ENCODE measurements around the gene B4GALT5.

Gene B4GALT5

GRCh38 chr20:49583669-49584417 lies 129.8 kb downstream of the B4GALT5 start:
- DNase-seq (ENCODE audit: low read depth in 2 of 2) = no peak

- DNase-seq (ENCODE audit: low read depth in 2 of 2) = no peak
Observed at GRCh38 chr20:49583343-49583668, 130.4 kb downstream of the B4GALT5 start.

All from stimulated activated CD8-positive, alpha-beta memory T cell treated with anti-CD3 and anti-CD28 coated beads, Interleukin-7, amount 100 ng/mL, for 4 hours (primary cell).